H1 (cell line): ENCODE data around the gene AP2A1. TPM values are rescaled to one million over a fixed set of nuclear protein-coding genes. Genes with fewer than 3 reads are reported as not detected.

Experiments
- CTCF ChIA-PET: fragments of 300-600 bp; sonication (Branson Sonifier 250); formaldehyde crosslinking; loops from one replicate; lab custom pipeline; 2021; ENCODE audit not compliant: partially characterized antibody; lab: Charles Lee
- POLR2A ChIA-PET: fragments of 300-600 bp; sonication (Branson Sonifier 250); formaldehyde crosslinking; loops from one replicate; lab custom pipeline; 2021; ENCODE audit warnings: inconsistent platforms; ENCODE audit not compliant: partially characterized antibody; lab: Charles Lee
- DNase-seq, 2 experiments: peaks; one replicate each; pipeline versions ENCODE4 v3.0.0 to v3.0.0-alpha.2; 2010 to 2022; ENCODE audit warnings: low spot score in 2 of 2, low read depth in 1 of 2, mixed read lengths in 1 of 2
- FAIRE-seq: peaks from 2 replicates; lab custom pipeline; 2011; peaks lifted over from hg19 to GRCh38; lab: Jason Lieb, UNC
- H2AFZ ChIP-seq: 2 replicates; pipeline ENCODE4 v1.8.1; 2012; ENCODE audit warnings: low read length, inconsistent platforms
- H2AK5ac ChIP-seq: 2 replicates; pipeline ENCODE4 v1.6.1; 2013; ENCODE audit warnings: low read depth, low read length
- H2BK120ac ChIP-seq: replicated peaks from 2 replicates; pipeline ENCODE3; 2013; ENCODE audit warnings: low read depth, low read length, inconsistent platforms
- H2BK12ac ChIP-seq: 2 replicates; pipeline ENCODE4 v1.6.1; 2013; ENCODE audit warnings: low read depth, low read length
- H2BK15ac ChIP-seq: 2 replicates; pipeline ENCODE4 v1.6.1; 2013; ENCODE audit warnings: low read length
- H2BK20ac ChIP-seq: 2 replicates; pipeline ENCODE4 v1.6.1; 2013; ENCODE audit warnings: low read length
- H2BK5ac ChIP-seq: 2 replicates; pipeline ENCODE4 v1.6.1; 2013; ENCODE audit warnings: low read depth, low read length
- H3K14ac ChIP-seq: 2 replicates; pipeline ENCODE4 v1.6.1; 2013; ENCODE audit warnings: inconsistent platforms; ENCODE audit not compliant: insufficient read length
- H3K18ac ChIP-seq: 2 replicates; pipeline ENCODE4 v1.6.1; 2013; ENCODE audit warnings: low read length; ENCODE audit errors: extremely low read depth
- H3K23ac ChIP-seq: 2 replicates; pipeline ENCODE4 v1.6.1; 2013; ENCODE audit warnings: inconsistent platforms; ENCODE audit not compliant: insufficient read length
- H3K23me2 ChIP-seq: 2 replicates; pipeline ENCODE4 v1.6.1; 2013; ENCODE audit warnings: low read depth, low read length
- H3K27ac ChIP-seq: 2 replicates; pipeline ENCODE4 v1.6.1; 2011; ENCODE audit warnings: low read depth, low read length, inconsistent platforms
- H3K27me3 ChIP-seq, 4 experiments: replicated peaks in 1 of 4; 1 replicate in 1 of 4; 2 replicates in 3 of 4; pipeline versions ENCODE4 v1.6.1 to v1.8.1; 2011 to 2013; ENCODE audit warnings: low read length in 3 of 4, mild to moderate bottlenecking in 3 of 4, inconsistent platforms in 2 of 4, mixed read lengths in 2 of 4, moderate library complexity in 1 of 4; ENCODE audit not compliant: control insufficient read depth in 3 of 4, insufficient read depth in 3 of 4; ENCODE audit errors: extremely low read depth in 1 of 4
- H3K36me3 ChIP-seq, 4 experiments: 2 replicates each; pipeline versions ENCODE4 v1.6.1 to v1.8.1; 2011 to 2013; ENCODE audit warnings: mild to moderate bottlenecking in 4 of 4, low read length in 3 of 4, moderate library complexity in 2 of 4, control low read depth in 1 of 4, inconsistent platforms in 1 of 4; ENCODE audit not compliant: insufficient read depth in 4 of 4, control insufficient read depth in 2 of 4
- H3K4ac ChIP-seq: replicated peaks from 2 replicates; pipeline ENCODE3; 2013; ENCODE audit warnings: low read length, low read depth, mixed read lengths, inconsistent platforms; ENCODE audit not compliant: insufficient read length
- H3K4me1 ChIP-seq, 4 experiments: replicated peaks in 1 of 4; 1 replicate in 1 of 4; 2 replicates in 3 of 4; pipeline versions ENCODE4 v1.6.1 to v1.8.1; 2011 to 2013; ENCODE audit warnings: low read length in 3 of 4, inconsistent platforms in 2 of 4, mixed read lengths in 1 of 4; ENCODE audit not compliant: insufficient read depth in 4 of 4, control insufficient read depth in 3 of 4
- H3K4me2 ChIP-seq, 2 experiments: 2 replicates each; pipeline versions ENCODE4 v1.6.1 to v1.8.1; 2011 to 2013; ENCODE audit warnings: low read depth in 2 of 2, low read length in 2 of 2, control low read depth in 1 of 2, inconsistent platforms in 1 of 2, mild to moderate bottlenecking in 1 of 2; ENCODE audit not compliant: insufficient read depth in 1 of 2
- H3K4me3 ChIP-seq, 4 experiments: fragments of 200-600, 300-600 bp in 1 of 4; sonication (generic), shearing (Covaris generic), sonication (Bioruptor Twin) in 1 of 4; 2 replicates each; pipeline versions ENCODE4 v1.5.1 to v1.8.1; 2011 to 2016; ENCODE audit warnings: low read length in 4 of 4, low read depth in 3 of 4, control low read depth in 2 of 4, inconsistent platforms in 2 of 4, mild to moderate bottlenecking in 2 of 4, mixed read lengths in 1 of 4, moderate library complexity in 1 of 4; ENCODE audit not compliant: insufficient read depth in 2 of 4; ENCODE audit errors: extremely low read depth in 1 of 4
- H3K56ac ChIP-seq: replicated peaks from 2 replicates; pipeline ENCODE3; 2013; ENCODE audit warnings: low read depth, mild to moderate bottlenecking, mixed read lengths, low read length, inconsistent platforms; ENCODE audit not compliant: insufficient read length
- H3K79me1 ChIP-seq: 2 replicates; pipeline ENCODE4 v1.6.1; 2013; ENCODE audit warnings: low read depth, low read length, control low read depth
- H3K79me2 ChIP-seq, 2 experiments: 2 replicates each; pipeline versions ENCODE4 v1.6.1 to v1.8.1; 2012 to 2013; ENCODE audit warnings: low read length in 2 of 2, mild to moderate bottlenecking in 2 of 2, inconsistent platforms in 1 of 2; ENCODE audit not compliant: insufficient read depth in 2 of 2, control insufficient read depth in 1 of 2
- H3K9ac ChIP-seq, 4 experiments: replicated peaks in 1 of 4; 1 replicate in 1 of 4; 2 replicates in 3 of 4; pipeline versions ENCODE4 v1.6.1 to v1.8.1; 2011 to 2013; ENCODE audit warnings: low read depth in 3 of 4, low read length in 3 of 4, control low read depth in 2 of 4, mild to moderate bottlenecking in 2 of 4, moderate library complexity in 2 of 4, inconsistent platforms in 1 of 4; ENCODE audit errors: extremely low read depth in 1 of 4
- H3K9me3 ChIP-seq, 2 experiments: 2 replicates each; pipeline versions ENCODE4 v1.6.1 to v1.8.1; 2012 to 2013; ENCODE audit warnings: mild to moderate bottlenecking in 2 of 2, moderate library complexity in 2 of 2, control low read depth in 1 of 2, inconsistent platforms in 1 of 2, low read depth in 1 of 2, low read length in 1 of 2, mixed read lengths in 1 of 2; ENCODE audit not compliant: insufficient read depth in 2 of 2
- H4K20me1 ChIP-seq, 2 experiments: replicated peaks in 1 of 2; 2 replicates each; pipeline versions ENCODE3 to v1.8.1; 2011 to 2013; ENCODE audit warnings: inconsistent platforms in 2 of 2, low read length in 2 of 2, mild to moderate bottlenecking in 1 of 2; ENCODE audit not compliant: insufficient read depth in 2 of 2, control insufficient read depth in 1 of 2
- H4K5ac ChIP-seq: 2 replicates; pipeline ENCODE4 v1.6.1; 2013; ENCODE audit warnings: low read length, low read depth, mixed read lengths, inconsistent platforms; ENCODE audit not compliant: insufficient read length
- H4K8ac ChIP-seq: 2 replicates; pipeline ENCODE4 v1.8.0; 2013; ENCODE audit warnings: mild to moderate bottlenecking, moderate library complexity, low read length, inconsistent platforms; ENCODE audit not compliant: insufficient read depth; ENCODE audit errors: extremely low read depth
- H4K91ac ChIP-seq: replicated peaks from 2 replicates; pipeline ENCODE3; 2013; ENCODE audit warnings: low read length, mixed read lengths, inconsistent platforms; ENCODE audit not compliant: insufficient read length
- CBX8 ChIP-seq: fragments of 300-800, 300-1000 bp; sonication (generic); IDR thresholded peaks from 2 replicates; pipeline ENCODE4 v1.7.1; 2016; ENCODE audit warnings: low read depth, low read length, borderline replicate concordance
- EGR1 ChIP-seq: IDR thresholded peaks from 2 replicates; pipeline ENCODE4 v1.6.1; 2011; ENCODE audit warnings: low read depth, low read length, borderline replicate concordance
- HDAC6 ChIP-seq: IDR thresholded peaks from one replicate; pipeline ENCODE4 v1.7.1; 2012; ENCODE audit warnings: low read depth, mild to moderate bottlenecking, inconsistent platforms, low read length, moderate library complexity
- JUND ChIP-seq: IDR thresholded peaks from 2 replicates; pipeline ENCODE4 v1.6.1; 2011; ENCODE audit warnings: mild to moderate bottlenecking, improper control_type of control experiment, low read length
- NRF1 ChIP-seq: IDR thresholded peaks from 2 replicates; pipeline ENCODE4 v1.6.1; 2011; ENCODE audit warnings: mild to moderate bottlenecking, low read depth, low read length, improper control_type of control experiment
- PHF8 ChIP-seq: fragments of 200-600 bp; sonication (generic); conservative IDR thresholded peaks from 2 replicates; pipeline ENCODE4 v1.7.1; 2012; ENCODE audit warnings: low read depth, mild to moderate bottlenecking, inconsistent platforms, low read length, moderate library complexity
- RBBP5 ChIP-seq: IDR thresholded peaks from 2 replicates; pipeline ENCODE4 v1.7.1; 2012; ENCODE audit warnings: low read depth, mild to moderate bottlenecking, inconsistent platforms, low read length, moderate library complexity, borderline replicate concordance
- RXRA ChIP-seq: IDR thresholded peaks from 2 replicates; pipeline ENCODE4 v1.6.1; 2011; ENCODE audit warnings: low read depth, mild to moderate bottlenecking, low read length, moderate library complexity; ENCODE audit not compliant: insufficient read depth
- SIRT6 ChIP-seq: IDR thresholded peaks from one replicate; pipeline ENCODE4 v1.7.1; 2012; ENCODE audit warnings: low read length, inconsistent platforms
- SP2 ChIP-seq: IDR thresholded peaks from 2 replicates; pipeline ENCODE4 v1.6.1; 2012; ENCODE audit warnings: mild to moderate bottlenecking, low read length, inconsistent platforms
- SRF ChIP-seq: IDR thresholded peaks from 2 replicates; pipeline ENCODE4 v1.6.1; 2011; ENCODE audit warnings: mild to moderate bottlenecking, low read depth, low read length, moderate library complexity
- TBP ChIP-seq: IDR thresholded peaks from 2 replicates; pipeline ENCODE4 v1.6.1; 2011; ENCODE audit warnings: low read depth, low read length, improper control_type of control experiment
- YY1 ChIP-seq: IDR thresholded peaks from 2 replicates; pipeline ENCODE4 v1.6.1; 2011; ENCODE audit warnings: low read depth, mild to moderate bottlenecking, low read length
- WGBS, 2 experiments: shearing (Covaris generic) in 1 of 2; methylation state at CpG; one replicate each; pipeline versions ENCODE4 v1.1.6 to v1.1.7; 2013 to 2015; ENCODE audit warnings: low lambda C conversion rate in 2 of 2, mixed read lengths in 2 of 2, inconsistent platforms in 1 of 2, low coverage in 1 of 2, missing lambda C conversion rate in 1 of 2; ENCODE audit not compliant: insufficient replicate concordance in 2 of 2, insufficient coverage in 1 of 2, insufficient read length in 1 of 2; ENCODE audit errors: extremely low coverage in 1 of 2, missing lambda C conversion rate in 1 of 2; 5-methylcytosine and 5-hydroxymethylcytosine counted together
- polyA plus RNA-seq, 7 experiments: library from polyadenylated mRNA; depleted of rRNA in 3 of 7; stranded (reverse) in 5 of 7; unstranded in 2 of 7; fragments of >200 nt in 5 of 7; fragments of 200-250 nt in 2 of 7; gene quantifications; 1 replicate in 5 of 7; 2 replicates in 1 of 7; 4 replicates in 1 of 7; pipeline versions ENCODE4 v1.2.1 to v1.2.3, GENCODE V29; 2011 to 2013; ENCODE audit warnings: missing spikeins in 2 of 7, mixed read lengths in 2 of 7
- total RNA-seq: library from RNA; stranded (reverse); fragmentation: NEBNext Ultra II Directional; extraction: Animal tissue kit (Norgen Biotek cat#: 25700); gene quantifications from 2 replicates; pipeline ENCODE4 v1.2.1, GENCODE V29; 2021
- TF ChIP-seq, protein P1 (sequence below): IDR thresholded peaks from 2 replicates; pipeline ENCODE4 v1.6.1; 2011; ENCODE audit warnings: low read depth, mild to moderate bottlenecking, low read length; ENCODE audit not compliant: insufficient read depth

Gene AP2A1
- total and polyA plus RNA-seq, 2 of the 8 experiments (the other 6 are each of a cell fraction or from before 2014, with no cell fraction given), result 105 to 106 TPM

DNA sequence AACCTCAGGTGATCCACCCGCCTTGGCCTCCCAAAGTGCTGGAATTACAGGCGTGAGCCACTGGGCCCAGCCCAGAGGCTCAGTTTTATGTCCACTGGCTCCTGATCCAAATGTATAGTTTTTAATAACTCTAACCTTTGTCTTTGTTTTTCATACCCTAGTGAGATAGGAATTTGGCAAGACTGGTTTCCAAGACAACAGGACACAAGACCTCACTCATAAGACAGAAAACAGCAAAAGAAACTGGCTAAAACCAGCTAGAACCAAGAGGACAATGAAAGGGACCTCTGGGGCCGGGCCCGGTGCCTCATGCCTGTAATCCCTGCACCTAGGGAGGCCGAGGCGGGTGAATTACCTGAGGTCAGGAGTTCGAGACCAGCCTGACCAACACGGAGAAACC, 48.3 kb upstream of the AP2A1 start:
- H3K27ac ChIP-seq, result no peak overlapping the region

More for the DNA sequence above, 48.3 kb upstream of the AP2A1 start:
- DNase-seq (no peak), FAIRE-seq (no peak)
- H3K18ac ChIP-seq, result no peak overlapping the region
- no peaks in the 10 kb centered on the region for H3K4me1 ChIP-seq
- no peak overlapping the region for H3K9ac ChIP-seq
- no peak overlapping the region for H3K23ac ChIP-seq
- no peak overlapping the region for H2BK20ac ChIP-seq
- no peak overlapping the region for H2AK5ac ChIP-seq
- no peak overlapping the region; a peak in 1 of 4 replicates for H3K4me2 ChIP-seq
- no peaks in the 10 kb centered on the region for H3K79me2 ChIP-seq
- POLR2A ChIA-PET, result interaction anchor here (1.1 to 7.7 kb wide), 3 partner anchors 25 to 47 kb away, joined by 3 to 51 read pairs (median 5); partner anchors contain the start of genes ADM5 and CPT1C
- peaks cover 2% of the 10 kb centered on the region; the same call in 1 of the 2 replicates for H3K23me2 ChIP-seq
- CTCF ChIA-PET, result interaction anchor here (0.9 to 3.3 kb wide), 21 partner anchors 8 to 261 kb away, joined by 3 to 23 read pairs (median 7); partner anchors contain the start of genes CPT1C and TSKS
- no peaks in the 10 kb centered on the region for H3K79me1 ChIP-seq
- H2BK120ac ChIP-seq, result no peak overlapping the region
- H4K91ac ChIP-seq, result no peak overlapping the region
- no peak overlapping the region for H2BK12ac ChIP-seq
- no peaks in the 10 kb centered on the region for H4K20me1 ChIP-seq
- no peak overlapping the region for H3K14ac ChIP-seq
- WGBS, 2 experiments, result 97% methylated on average over 8 of the region's 8 CpGs; no CpG with 5 or more reads in 1 of the 2 experiments
- no peak overlapping the region for H2BK15ac ChIP-seq
- TF ChIP-seq, protein P1, sequence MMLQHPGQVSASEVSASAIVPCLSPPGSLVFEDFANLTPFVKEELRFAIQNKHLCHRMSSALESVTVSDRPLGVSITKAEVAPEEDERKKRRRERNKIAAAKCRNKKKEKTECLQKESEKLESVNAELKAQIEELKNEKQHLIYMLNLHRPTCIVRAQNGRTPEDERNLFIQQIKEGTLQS, result no peak
- TF ChIP-seq YY1 (no peak), CBX8 (no peak), HDAC6 (no peak), PHF8 (no peak), SRF (no peak), TBP (no peak), SIRT6 (no peak), RBBP5 (no peak), SP2 (no peak), NRF1 (no peak), RXRA (no peak), JUND (no peak), EGR1 (no peak)
- H4K8ac ChIP-seq, result no peak overlapping the region
- no peak overlapping the region for H3K56ac ChIP-seq
- H2AFZ ChIP-seq, result no peak overlapping the region
- no peak overlapping the region for H4K5ac ChIP-seq
- peaks cover 0 to 4% (median 2%) of the 10 kb centered on the region in 4 experiments; a peak in 5 of 8 replicates for H3K36me3 ChIP-seq
- no peaks in the 10 kb centered on the region for H3K27me3 ChIP-seq
- H3K9me3 ChIP-seq, result no peaks in the 10 kb centered on the region
- no peak overlapping the region for H2BK5ac ChIP-seq
- no peak overlapping the region for H3K4me3 ChIP-seq
- no peak overlapping the region for H3K4ac ChIP-seq
